GM19452 (cell line): ENCODE results near the gene FBLN1.
"Not testable (repeated sequence)": the region's sequence is repeated elsewhere in the genome, so short reads cannot be mapped to it uniquely, and the experiment has no call there.

Source experiments
- ATAC-seq: cut with Tn5 transposase; IDR thresholded peaks from one replicate; pipeline ENCODE4 v1.9.1; 2021; ENCODE audit not compliant: unreplicated experiment

Gene FBLN1

DNA sequence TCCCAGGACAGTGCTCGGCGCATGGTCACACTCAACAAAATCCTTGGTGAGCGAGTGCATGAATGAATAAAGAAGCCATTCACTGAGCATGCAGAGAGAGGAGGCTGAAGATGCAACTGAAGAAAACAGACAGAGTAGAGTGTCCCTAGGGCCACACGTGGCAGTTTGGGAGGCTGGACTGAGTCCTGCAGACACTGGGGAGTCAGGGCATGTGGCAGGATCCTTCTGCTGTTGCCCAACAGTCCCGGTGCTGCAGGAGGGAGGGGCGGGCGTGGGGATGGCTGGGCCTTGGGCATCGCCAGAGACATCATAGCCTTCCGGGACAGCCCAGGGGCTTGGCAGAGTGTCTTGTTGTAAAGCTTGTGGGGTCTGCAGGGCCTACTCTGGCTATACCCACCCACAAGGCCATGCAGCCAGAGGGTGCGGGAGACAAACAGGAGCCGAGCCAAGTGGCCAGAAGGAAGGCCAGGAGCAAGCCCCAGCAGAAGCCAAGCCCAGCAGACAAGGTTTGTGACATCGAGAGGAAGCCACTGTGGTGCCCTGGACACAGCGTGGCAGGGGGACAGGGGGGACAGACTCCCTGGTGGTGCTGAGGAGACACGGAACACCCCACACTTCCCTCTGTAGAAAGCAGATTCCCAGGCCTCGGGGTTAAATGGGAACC lies 26.7 kb upstream of the FBLN1 start:
- ATAC-seq = no peak

DNA sequence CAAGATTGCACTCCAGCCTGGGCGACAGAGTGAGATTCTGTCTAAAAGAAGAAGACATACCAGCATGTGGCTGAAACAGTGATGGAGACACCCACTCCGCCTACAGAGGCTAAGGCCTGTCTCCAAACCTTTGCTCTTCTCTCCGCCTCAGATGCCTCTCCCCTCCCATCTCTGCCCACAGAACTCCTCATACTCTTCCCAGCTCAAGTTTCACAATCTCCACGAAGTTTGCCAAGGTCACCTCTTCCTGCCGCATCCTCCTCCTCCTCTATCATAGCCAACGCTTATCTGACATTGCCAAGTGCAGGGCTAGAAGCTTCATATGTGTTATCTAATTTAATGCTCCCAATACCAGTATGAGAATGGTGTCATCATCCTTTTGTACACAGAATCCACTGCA lies 25.9 kb upstream of the FBLN1 start:
- ATAC-seq = no peak

DNA sequence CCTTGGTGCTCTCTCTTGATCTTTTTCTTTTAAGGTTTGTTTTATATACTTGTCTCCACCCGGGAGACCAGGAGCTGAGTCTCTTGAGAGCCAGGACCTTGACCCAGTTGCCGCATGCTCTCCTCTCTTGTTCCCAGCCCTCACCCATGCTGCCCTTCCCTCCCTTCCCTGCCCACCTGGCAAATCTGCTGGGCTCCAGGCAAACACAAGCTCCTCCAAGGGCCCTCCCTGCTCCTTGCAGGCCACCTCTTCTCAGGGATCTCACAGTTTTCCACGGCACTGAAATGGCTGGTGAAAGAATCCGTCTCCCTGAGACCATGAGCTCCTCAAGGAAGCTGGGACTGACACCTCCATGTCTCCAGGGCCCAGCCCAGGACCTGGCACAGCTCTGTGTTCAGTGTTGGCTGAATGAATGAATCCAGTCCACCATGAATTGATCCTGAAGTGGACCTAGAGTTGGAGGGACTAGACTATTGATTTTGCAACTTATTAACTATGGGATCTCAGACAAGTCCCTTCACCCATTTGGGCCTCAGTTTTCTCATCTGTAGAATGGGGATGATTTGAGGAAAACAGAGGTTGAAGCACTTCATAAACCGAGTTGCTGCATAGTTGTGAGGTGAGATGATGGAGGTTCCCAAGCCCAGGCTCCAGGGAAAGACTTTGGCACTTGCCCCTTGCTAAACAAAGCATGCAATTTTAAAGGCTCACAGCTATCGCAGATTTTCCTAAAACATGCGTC lies 25.1 kb upstream of the FBLN1 start:
- no peak for ATAC-seq

DNA sequence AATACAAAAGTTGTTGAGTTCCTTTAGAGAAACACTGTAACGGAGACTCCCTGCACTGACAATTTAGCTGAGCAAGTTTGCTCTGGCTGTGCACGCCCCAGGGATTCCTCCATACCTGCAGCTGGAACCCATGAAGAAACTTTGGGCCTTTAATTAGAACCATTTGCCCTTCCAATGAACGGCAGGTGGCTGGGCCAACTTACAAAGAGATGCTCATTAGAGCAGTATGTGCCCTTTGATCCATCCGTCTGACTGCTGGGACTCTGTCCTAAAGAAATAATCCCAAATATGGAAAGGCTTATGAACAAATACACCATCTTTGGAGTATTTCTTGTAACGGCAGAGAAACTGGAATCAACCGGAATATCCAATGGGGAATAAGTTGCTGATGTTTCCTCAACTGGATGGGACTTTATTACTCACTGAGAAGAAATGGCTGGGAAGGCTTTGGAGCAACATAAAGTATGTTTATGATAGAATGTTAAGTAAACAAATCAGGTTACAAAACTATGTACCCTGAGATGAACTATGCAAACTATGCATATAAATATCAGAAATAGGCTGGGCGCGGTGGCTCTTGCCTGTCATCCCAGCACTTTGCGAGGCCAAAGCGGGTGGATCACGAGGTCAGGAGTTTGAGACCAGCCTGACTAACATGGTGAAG lies 24.4 kb upstream of the FBLN1 start:
- no peak for ATAC-seq

DNA sequence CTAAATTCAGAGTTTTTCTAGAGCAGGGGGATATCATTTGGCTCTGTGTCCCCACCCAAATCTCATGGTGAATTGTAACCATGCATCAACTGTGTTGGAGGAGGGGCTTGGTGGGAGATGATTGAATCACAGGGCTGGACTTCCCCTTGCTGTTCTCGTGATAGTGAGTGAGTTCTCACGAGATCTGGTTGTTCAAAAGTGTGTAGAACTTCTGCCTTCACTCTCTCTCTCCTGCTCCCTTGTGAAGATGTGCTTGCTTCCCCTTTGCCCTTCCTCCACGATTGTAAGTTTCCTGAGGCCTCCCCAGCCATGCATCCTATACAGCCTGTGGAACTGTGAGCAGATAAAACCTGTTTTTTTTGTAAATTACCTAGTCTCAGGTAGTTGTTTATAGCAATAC lies 22.0 kb upstream of the FBLN1 start:
- ATAC-seq = no peak

DNA sequence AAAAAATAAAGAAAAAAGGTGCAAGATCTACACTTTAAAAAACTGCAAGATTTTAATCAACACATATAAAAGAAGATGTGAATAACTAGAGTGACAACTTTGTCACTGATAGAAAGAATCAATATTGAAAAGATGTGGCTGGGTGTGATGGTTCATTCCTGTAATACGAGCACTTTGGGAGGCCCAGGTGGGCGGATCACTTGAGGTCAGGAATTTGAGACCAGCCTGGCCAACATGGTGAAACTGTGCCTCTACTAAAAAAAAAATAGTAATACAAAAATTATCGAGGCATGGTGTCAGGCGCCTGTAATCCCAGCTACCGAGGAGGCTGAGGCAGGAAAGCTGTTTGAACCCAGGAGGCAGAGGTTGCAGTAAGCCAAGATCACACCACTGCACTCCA lies 21.0 kb upstream of the FBLN1 start:
- no peak for ATAC-seq

DNA sequence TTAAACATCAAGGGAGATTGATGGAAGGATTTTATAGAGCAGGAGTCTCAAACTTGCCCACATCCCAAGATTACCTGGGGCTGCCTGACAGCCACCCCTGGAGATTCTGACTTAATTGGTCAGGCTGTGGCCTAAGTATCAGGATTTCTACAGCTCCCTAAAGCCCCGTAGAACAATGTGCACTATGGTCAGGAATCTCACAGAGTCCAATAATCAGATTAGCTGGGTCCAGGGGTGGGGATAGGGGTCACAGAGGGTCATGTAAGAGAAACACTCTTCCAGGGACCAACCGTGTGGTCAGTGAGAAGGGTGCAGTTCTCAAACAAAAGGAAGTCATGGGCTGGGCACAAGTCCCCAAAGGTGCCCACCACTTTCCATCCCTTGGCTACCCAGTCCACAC lies 20.5 kb upstream of the FBLN1 start:
- no peak for ATAC-seq

DNA sequence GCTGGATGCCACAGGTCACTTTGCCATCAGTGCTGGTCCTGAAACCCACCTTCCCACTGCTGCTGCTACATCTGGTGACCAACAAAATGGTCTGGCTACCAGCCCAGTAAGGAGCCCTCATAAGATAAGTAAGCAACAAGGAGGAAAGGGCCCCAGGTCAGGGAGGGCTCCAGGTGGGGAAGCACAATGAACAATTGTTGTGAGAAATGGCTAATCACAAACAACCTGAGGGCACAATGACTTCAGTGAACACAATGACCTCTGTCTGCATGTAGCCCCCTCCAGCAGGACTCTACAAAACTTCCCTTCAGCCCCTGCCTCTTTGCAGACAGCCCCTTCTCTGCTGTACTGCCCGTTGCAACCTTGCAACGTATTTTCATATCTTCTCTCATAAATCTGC lies 19.4 kb upstream of the FBLN1 start:
- no peak for ATAC-seq

DNA sequence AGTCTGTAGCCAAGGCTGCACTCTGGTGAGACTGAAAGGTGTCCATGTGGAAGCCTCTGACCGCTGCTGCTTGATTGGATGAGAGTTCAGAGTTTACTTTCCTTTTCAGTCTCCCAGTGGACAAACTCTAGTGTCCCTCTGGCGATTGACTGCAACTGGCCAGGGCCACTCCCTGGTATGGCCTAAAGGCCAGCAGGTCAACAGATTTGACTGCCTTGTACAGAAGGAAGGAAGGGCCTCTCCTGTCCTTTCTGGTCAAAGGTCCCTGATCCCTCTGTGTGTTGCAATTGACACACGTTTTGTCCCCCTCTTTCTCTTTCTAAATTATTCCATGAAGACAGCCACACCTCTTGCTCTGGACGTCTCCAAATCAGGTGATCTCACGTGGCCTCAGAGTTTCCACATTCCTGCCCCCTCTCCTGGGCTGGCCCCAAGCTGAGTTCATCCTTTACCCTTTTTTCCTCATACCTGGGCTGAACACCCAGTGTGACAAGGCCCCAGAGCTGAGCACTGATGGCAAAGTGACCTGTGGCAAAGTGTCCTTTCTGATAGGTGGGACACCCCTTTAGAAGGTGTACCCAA lies 18.7 kb upstream of the FBLN1 start:
- ATAC-seq = no peak

DNA sequence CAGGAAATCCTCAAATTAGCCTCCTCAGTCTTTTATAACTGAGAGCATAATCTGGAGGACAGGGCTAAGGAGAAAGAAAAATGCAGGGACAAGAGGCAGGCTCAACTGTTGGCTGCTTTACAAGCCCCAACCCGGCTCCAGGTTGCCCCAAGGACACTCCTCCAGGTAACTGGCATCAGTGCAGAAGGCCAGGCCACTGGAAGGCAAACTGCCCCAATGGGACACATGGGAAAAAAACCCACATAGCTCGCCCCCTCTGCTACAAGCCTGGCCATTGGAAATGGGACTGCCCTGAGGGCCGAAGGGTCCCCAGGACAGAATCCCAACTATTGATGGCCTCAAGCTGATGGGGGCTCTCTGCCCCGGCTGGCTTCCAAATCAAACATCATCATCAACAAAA lies 17.9 kb upstream of the FBLN1 start:
- ATAC-seq = no peak

DNA sequence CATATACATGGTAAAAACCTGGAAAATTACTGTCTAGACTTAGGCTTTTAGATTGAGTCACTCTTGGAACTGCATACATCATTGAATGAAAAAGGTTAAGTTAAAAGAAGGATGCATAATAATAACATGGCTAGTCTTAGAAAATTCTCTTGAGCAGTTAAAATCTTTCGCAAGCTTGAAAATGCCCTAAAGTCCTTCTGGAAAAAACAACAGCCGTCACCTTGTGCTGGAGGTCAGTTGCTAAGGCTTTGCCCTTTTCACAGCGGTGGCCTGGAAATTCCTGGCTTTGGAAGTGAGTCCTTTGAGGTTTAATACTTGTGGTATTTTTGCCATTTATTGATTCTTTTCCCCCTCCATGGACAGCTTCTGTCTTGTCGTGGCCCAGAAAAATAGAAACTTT lies 17.4 kb upstream of the FBLN1 start:
- no peak for ATAC-seq

DNA sequence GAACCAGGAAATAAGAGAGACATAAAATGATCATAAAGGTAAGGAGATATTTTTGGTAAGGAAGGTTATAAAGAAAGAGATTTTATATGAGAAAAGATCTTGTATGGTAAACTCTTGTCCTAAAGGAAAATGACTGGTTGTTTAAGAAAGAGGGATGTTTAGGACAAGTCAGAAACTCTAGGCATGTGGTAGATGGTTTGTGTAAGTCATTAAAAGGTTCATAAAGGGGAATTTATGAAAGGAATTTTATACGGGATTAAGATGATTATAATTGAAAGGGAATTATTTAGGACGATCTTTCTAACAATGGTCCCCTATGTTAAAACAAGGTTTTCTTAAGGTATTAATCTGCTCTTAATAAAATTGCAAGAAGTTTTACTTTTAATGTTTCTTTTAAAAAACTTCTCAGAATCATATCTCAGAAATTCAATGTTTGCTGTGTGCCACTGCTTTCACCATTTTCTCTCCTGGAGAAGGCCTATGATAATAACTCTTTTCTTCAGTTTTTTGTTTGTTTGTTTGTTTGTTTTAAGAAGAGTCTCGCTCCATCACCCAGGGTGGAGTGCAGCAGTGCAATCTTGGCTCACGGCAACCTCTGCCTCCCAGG lies 13.8 kb upstream of the FBLN1 start:
- ATAC-seq = no peak

DNA sequence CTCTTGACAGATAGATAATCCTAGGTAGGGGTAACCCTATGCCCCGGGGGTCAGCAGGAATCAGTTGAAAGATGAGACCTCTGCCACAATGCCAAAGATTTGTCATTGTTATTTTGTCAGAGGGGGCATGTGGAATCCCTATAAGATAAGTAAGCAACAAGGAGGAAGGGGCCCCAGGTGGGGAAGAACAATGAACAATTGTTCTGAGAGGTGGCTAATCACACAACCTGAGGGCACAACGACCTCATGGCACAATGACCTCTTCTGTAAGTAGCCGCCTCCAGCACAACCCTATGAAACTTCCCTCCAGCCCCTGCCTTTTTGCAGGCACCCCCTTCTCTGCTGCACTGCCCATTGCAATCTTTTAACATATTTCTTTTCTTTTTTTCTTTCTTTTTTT lies 11.8 kb upstream of the FBLN1 start:
- no peak for ATAC-seq

DNA sequence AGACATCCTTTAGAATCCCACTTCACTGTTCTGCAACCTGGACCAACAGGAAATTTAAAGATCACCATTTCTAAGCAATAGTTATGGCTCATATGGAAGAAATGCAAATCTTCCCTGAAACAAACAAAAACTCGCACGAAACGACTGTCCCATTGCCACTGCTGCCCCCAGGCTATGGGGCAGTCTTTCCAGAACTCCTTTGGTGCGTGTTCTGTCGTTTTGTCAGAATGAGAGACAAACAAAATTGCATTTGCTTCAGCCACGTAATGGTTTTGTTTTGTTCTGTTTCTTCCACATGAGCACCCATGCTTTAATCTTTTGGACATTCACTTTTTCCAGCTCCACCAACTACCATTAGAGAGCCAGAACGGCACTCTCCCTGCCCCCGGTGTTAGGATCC lies 10.8 kb upstream of the FBLN1 start:
- no peak for ATAC-seq

DNA sequence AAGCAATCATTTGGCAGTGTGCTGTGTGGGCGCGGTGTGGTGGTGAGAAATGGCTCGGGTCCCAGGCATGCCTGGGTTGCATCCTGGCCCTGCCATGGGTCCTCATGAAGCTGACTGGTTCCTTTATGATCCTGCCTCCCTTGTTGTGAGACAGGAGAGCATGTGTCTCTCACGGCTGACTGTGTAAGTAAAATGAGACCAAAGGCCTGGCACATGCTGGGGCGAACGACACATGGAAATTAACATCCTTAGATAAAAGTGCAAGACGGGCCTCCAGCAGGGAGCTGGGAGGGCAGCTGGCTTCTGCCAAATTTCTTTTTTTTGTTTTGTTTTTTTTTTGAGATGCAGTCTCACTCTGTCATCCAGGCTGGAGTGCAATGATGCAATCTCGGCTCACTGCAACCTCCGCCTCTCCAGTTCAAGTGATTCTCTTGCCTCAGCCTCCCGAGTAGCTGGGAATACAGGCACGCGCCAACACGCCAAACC lies 9.4 kb upstream of the FBLN1 start:
- ATAC-seq = no peak

DNA sequence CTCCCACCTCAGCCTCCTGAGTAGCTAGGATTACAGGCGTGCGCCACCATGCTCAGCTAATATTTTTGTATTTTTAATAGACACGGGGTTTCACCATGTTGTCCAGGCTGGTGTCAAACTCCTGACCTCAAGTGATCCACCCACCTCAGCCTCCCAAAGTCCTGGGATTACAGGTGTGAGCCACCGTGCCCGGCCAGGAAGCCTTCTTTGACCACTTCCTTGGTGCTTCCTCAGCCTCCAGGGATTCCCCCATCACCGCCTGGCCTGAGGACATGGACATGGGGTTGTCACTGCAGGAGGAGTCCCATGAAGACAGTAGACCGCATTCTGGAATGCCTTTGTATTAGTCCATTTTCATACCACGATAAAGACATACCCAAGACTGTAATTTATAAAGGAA lies 8.4 kb upstream of the FBLN1 start:
- ATAC-seq = not testable (repeated sequence)

DNA sequence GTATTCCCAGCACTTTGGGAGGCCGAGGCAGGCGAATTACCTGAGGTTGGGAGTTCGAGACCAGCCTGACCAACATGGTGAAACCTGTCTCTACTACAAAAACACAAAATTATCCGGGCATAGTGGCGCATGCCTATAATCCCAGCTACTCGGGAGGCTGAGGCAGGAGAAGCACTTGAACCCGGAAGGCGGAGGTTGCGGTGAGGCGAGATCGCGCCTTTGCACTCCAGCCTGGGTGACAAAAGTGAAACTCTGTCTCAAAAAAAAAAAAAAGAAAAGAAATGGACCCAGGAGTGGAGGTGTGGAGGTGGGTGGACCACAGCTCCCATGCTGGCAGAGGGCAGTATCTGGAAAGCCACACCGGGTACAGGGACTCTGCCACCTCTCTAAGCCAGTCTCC lies 7.1 kb upstream of the FBLN1 start:
- ATAC-seq = not testable (repeated sequence)

DNA sequence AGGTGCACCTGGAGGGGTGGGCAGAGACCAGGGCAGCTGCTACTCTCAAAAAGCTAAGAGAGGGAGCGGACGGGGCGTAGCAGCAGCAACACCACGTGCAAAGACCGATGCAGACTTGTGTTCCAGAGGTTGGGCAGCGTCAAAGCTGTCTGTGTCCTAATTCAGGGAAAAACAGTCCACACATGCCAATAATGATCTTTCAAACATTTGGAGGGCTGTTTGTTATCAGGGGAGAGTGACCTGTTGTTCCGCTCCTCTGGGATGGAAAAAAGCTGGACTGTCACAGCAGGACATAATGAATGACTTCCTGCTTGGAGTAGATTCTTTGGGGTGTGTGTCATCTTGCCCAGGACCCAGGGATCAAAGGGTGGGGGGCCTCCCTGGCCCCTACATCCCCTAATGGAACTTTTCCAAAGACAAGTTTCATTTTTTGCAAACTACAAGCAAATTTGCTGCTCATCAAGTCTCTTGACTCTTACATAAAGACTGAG lies 6.2 kb upstream of the FBLN1 start:
- no peak for ATAC-seq

DNA sequence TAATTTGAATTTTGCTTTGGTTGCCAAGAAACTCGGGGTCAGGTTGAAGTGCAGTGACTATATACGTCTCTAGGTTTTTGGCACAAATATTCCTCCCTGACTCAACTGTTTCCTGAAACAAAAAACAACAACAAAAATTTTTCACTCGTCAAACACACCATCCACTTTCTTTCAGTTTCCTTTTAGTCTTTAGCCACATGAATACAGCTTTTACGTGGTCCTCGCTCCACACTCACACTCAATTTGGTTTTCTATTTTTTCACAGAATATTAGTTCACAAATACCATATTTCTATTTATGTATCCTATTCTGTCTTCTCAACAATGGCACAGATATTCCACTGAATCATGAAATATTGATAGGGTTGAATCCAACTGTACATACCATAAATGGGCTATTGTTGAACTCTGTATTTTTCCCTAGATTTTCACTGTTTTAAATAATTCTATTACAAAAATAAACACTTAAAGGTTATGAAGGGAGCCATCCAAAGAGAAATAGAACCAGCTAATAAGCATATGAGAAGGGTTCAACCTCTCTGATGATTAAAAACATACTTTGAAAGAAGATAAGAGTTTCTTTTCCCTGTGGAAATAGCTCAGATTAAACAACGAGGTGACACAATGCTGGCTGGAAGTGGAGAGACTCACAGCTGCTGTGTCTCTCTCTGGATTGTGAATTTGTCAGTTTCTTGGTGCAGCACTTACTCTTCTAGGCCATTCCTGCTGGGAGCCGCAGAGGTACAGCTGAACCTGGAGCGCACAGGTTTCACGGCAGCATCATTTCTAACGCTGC lies 5.1 kb upstream of the FBLN1 start:
- no peak for ATAC-seq

DNA sequence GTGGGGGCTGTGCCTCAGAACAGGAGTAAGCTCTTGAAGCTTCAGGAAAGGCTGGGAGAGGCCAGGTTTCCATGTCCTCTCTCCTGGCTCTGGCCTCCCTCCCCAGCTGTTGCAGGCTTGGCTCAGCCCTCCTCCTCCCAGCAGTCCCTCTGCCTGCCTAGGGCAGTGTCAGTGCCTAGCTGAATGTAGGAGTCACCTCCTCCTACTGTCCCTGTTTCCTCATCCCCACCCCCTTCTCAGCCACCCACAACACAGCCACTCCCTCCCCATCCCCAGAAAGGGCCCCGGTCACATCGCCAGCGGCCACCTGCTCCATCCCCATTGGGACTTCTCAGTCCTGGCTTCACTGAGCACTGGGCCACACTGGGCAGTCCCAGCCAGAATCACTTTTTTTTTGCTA lies 2.9 kb upstream of the FBLN1 start:
- no peak for ATAC-seq
